ENCODE measurements around the gene CXCR6.
"Not testable (repeated sequence)": the region's sequence is repeated elsewhere in the genome, so short reads cannot be mapped to it uniquely, and the experiment has no call there.

Gene CXCR6

DNA sequence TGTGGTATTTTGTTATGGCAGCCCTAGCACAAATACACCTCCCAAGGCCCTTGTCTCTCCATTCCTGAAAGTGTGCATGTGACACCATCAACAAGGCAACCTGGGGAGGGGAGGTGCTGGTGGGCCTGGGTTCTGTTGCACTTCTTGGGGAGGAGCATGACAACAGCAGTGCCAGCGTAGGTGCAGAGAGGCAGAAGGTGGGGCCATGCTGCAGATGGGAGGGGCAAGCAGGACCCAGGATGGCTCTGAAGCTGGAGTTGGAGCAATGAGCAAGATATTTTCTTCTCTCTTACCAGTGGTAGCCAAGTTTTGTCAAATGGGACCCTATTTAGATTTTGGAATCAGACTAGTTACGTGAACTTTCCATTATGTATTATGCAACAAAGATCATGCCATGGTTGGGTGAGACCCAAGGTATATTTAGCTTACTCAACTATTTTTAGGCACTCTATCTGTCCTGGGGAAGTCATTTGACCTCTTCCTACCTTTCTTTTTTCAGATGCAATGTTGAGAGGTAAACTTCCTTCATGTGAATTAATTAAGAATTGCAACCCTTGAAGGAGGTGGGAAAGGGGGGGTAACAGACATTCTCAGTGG is 49.0 kb downstream of the CXCR6 start:
- no peak for DNase-seq

DNA sequence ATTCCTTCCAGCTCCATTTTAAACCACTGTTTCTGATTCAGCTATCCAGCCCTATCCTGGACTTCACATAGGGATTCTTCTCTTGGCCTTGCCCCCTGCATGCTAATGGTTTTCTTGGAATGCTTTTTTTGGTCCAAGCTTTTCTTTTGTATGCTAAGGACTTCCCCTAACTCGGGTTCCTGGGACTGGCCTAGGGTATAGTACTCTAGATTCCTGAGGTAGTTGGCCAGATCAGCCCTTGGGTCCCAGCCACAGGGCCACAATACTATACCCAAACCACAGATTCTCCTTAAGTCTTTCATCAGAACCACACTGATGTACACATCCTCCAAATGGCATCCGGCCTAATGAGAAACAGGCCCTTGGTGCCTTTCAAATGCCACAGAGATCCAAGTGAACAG is 49.6 kb downstream of the CXCR6 start:
- no peak for DNase-seq

DNA sequence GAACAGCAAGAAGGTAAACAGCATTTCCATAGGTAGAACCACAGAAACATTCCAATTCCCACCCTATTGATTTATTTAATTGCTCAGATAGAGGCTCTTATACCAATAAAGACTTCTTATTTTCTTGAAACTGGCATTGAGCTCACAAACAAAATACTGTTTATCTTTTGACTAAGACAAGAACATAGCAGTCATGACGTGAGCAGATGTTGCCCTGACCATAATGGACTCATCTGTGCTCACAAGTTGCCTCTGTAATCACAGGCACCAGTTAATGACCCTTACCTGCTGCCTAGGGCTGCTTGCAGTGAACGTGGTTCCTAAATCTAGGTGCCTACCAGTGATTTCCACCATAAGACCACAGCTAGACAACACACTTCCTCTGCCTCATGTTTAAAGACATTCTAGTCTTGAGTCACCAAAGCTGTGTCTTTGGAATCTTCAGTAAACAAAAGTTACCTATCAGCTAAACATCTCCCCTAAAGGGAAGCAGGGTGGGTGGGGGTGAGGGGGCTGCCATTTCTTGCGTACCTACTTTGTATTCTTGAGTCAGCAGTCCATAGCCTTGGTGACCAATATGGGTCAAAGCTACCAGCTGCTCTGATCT is 50.3 kb downstream of the CXCR6 start:
- DNase-seq, result peak; percentile 59

DNA sequence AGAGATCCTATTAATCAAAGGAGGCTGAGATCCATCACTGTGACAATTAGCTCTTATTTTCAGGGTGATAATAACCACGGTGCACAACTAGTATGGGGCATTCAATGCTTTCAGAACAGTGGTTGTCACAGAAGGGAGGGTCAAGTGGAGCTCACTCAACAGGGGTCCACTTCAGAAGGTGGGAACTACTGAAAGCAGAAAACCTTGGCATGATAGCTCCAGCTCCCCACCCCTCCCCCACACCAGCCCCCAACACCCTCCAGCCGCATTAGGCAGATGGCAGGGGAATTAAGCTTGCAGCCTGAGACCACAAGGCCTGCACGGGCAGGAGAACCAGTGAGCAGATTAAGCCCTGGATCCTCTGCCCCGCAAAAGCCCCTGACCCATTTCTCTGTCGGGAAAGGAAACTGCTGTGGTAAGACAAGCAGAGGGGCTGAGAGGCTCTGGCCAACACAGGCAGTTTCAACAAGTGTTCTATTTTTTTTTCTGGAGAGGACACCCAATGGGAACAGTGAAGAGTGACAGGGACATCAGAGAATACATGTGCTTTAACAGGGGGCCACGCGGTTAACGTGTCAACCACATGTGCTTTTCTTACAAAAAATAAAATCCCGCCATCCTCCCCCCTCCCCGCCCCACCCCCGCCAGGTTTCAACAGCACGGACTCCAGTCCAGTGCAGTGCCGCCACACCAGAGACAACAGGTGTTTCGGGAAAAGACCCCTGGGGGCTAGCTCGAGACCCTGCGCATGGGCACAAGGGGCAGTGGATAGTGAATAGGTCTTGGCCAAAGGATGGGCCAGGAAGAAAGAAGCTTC is 51.4 kb downstream of the CXCR6 start:
- DNase-seq, result peak; percentile 72

DNA sequence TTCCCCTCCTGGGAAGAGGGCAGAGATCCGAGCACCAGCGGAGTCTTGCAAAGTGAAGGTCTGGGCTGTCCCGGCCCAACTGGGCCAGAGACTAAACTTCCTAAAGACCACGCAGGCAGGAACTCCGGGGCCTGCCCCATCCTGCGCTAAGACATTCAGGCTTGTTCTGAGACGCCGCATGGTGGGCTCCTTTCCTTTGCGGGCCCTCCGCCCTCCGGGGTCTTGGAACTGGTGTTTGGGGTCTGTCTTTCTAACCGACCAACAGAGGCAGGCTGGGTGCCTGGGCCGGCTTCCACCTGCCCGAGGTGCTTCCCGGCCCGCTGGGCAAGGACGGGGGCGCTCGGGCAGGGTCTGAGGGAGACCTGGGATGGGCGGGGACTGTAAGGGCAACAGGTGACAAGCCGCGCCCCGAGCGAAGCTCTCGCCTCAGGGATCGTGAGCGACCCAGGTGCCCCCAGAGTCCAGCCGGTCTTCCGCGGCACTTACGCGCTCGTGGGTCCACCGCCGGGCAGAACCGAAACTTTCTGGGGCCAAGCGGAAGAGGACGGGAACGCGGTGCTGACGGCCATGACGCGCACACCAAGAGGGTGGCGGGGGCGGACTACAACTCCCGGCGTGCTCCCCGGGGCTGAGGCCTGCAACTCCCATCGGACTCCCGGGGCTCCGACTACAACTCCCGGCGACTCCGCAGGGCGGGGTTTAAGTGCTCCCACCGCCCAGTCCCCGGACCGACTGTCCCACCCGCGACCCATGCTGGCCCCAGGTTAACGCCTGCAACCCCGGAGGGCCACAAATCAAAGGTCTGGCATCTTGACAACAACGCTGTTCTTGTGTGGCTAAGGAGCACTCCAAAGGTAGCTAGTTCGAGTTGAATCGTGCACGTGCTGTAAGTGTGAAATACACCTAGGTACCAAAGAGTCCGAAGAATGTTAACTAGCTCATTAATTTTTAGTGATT is 52.2 kb downstream of the CXCR6 start, which contains the start of gene FYCO1:
TSS of gene FYCO1 (minus strand) at position 589 of the 957 bp plus-strand sequence. CDS start 10,914 bp downstream, outside the sequence.
- DNase-seq, result peak; percentile 89

DNA sequence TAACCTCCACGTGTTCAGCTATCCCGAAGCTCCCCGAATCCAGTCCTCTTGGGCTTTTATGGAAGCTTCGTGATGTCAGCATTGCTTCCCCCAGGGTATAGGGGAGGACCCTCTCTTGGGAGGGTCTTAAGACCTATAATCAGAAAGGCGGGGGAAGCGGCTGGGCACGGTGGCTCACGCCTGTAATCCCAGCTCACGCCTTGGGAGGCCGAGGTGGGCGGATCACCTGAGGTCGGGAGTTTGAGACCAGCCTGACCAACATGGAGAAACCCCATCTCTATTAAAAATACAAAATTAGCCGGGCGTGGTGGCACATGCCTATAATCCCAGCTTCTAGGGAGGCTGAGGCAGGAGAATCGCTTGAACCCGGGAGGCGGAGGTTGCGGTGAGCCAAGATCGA is 54.2 kb downstream of the CXCR6 start:
- DNase-seq, result not testable (repeated sequence)

DNA sequence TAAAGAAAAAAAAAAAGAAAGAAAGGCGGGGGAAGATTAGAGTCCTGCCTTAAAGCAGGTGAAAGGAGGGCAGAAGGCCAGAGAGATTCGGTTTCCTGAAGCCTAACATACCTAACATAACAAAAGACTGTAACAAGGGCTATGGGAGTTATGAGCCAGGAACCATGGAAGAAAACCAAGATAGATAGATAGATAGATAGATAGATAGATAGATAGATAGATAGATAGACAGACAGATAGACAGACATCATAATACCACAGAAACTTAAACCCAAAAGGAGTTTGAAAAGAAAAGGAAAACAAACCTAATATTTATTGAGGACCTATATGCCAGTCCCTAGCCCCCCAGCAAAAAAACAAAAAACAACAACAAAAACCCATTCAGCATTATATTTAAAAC is 54.7 kb downstream of the CXCR6 start:
- DNase-seq, result no peak
